HG03039 (cell line): Measurements from ENCODE around the gene SEC63.
"Not testable (repeated sequence)": the region's sequence is repeated elsewhere in the genome, so short reads cannot be mapped to it uniquely, and the experiment has no call there.

Experiments used
- ATAC-seq: cut with Tn5 transposase; IDR thresholded peaks from one replicate; pipeline ENCODE4 v1.9.1; 2021; ENCODE audit warnings: mild to moderate bottlenecking, moderate library complexity; ENCODE audit not compliant: unreplicated experiment

SEC63 gene

DNA sequence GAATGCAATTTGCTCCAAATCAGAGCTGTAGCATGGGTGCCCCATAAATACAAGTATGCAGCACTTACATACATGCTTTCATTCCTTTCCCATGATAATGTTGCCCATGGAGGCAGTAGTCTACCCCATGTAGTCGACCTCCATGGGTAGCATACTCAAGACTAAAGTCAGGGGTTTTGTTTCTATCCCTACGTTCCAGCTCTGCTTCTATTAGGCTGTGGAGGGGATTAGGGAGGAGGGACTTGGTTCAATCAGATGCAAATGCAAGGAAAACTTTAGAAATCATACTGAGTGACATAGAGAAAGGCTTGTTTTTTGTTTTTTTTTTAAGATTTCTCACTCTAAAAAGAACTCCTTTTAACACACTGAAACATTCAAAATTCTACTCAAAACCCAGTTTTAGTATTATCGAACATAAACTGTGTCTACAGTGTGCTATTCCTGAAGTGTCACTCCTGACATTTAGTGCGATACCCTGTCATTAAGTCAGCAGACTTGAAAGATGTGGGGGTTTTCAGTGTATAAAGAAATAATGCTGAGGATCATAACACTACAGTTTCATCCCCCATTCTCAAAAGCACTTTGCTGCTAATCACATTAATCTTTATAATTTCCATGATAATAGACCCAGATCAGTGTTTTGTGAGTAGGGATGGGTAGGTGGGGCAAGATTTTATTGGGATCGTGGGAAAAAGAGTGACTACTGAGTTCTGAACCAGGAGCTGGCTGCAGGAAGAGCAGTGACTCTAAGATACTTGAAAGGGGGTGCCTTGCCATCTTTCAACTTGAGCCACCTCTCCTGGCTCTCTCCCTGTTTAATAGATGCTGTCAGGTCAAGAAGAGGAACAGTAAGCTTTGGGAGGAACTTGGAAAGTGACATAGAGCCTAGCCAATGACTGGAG, 93.5 kb downstream of the SEC63 start:
- no peak for ATAC-seq

DNA sequence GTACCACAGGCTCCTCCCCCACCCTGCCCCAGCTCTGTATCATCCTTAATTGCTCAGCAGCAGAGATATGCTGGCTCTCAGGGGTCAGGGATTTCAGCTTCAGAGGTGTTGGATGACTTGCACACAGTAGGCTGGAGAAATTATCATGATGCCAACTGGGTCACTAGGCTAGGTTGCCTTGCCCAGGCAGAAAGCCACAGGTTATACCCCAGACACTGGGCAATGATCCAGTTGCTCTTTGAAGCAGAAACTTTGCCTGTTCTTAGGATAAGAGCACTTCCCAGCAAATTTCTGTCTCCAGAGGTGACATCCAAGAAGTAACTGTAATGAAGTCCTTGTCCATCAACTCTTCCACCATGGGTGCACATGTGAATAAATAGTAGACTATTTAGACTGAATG, 95.6 kb downstream of the SEC63 start:
- ATAC-seq, result no peak

DNA sequence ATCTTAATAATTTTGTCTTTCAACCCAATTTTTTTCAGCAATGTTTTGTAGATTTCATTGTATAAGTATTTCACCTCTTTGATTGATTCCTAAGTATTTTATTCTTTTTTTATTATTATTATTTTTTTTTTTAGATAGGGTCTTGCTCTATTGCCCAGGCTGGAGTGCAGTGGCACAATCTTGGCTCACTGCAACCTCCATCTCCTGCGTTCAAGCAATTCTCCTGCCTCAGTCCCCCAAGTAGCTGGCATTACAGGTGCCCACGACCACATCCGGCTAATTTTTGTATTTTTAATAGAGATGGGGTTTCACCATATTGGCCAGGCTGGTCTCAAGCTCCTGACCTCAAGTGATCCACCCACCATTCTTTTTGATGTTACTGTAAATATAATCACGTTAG, 97.0 kb downstream of the SEC63 start:
- ATAC-seq, result not testable (repeated sequence)

DNA sequence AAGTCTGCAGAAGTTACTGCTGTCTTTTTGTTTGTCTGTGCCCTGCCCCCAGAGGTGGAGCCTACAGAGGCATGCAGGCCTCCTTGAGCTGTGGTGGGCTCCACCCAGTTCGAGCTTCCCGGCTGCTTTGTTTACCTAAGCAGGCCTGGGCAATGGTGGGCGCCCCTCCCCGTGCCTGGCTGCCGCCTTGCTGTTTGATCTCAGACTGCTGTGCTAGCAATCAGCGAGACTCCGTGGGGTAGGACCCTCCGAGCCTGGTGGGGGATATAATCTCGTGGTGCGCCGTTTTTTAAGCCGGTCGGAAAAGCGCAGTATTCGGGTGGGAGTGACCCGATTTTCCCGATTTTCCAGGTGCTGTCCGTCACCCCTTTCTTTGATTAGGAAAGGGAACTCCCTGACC, 97.9 kb downstream of the SEC63 start:
- ATAC-seq, result not testable (repeated sequence)

DNA sequence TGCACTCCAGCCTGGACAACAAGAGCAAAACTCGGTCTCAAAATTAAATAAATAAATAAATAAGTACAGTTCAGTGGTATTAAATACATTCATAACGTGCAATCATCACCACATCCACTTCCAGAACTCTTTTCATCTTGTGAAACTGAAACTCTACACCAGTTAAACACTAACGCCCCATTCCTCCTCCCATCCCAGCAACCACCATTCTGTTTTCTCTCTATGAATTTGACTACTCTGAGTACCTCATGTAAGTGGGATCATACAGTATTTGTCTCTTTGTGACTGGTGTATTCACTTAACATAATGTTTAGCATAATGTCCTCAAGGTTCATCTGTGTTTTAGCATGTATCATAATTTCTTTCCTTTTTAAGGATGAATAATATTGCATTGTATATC, 104.8 kb downstream of the SEC63 start:
- no peak for ATAC-seq

DNA sequence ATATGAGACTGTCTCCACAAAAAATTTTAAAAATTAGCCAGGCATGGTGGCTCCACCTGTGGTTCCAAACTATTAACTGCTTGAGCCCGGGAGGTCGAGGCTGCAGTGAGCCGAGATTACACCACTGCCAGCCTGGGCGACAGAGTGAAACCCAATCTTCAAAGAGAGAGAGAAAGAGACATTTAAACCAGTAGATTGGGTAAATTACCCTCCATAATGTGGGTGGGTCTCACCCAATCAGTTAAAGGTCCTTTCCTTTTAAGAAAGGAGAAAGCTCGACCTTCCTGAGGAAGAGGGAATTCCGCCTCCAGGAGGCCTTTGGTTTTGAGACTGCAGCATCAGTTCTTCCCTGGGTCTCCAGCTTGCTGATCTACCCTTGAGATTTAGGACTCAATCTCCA, 108.7 kb downstream of the SEC63 start:
- no peak for ATAC-seq

DNA sequence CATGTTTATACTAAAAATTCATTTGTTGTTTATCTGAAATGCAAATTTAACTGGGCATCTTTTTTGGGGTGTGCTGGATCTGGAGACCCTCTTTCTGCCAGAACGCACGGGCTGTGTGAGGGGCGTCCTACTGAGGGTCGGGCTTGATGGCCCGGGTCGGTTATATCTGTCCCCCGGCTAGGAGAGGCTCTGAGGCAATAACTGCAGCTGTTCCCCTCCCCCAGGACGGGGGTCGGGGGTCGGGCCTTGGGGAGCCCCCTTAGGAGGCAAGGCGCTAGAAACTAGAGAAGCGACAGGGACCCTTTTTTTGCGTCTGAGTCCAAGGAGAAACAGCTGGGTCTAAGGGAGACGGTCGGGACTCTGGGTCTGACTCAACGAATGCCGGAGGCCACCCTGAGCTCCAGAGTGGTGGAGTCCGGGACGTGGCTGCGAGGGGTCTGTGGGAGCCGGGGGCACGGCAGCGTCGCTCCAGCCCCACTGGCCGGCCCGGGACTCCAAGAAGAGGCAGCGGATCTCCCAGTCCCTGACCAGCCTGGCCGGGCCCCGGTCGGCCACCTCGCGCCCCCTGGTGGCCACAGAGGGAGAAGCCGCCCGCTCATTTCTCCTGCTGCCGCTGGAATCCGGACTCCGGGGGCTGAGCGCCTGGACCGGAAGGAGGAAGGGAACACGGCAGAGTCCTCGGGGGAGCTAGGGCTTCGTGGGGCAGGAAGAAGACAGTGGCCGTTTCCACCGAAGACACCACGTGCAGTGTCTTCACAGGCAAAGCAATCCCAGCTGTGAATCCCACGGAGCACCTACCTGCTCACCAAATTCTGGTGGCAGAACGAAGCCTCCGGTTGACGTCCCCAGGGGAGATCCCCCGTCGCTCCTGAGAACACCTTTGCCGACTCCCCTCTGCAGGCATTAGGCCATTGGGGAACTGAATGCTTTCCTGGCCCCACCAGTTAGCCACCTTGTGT, 109.9 kb downstream of the SEC63 start:
- ATAC-seq, result peak; percentile 61

DNA sequence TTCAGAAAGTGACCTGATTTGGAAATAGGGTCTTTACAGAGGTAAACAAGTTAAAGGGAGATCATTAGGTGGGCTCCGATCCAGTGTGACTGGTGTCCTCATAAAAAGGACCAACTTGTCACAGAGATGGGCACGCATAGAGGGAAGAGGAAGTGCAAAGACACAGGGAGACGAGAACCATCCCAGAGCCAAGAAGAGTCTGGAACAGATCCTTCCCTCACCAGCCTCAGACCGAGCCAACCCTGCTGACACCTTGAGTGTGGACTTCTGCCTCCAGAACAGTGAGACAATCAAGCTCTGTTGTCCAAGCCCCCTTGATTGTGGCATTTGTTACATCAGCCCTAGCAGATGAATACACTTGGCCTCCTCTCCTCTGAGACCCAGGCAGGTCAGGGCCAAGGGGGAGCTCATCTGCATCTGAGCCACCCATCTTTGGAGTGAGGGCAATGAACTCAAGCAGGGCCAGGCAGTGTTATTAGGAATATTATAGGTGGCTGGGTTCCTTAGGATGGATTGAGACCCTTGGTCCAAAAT, 111.7 kb downstream of the SEC63 start:
- no peak for ATAC-seq

DNA sequence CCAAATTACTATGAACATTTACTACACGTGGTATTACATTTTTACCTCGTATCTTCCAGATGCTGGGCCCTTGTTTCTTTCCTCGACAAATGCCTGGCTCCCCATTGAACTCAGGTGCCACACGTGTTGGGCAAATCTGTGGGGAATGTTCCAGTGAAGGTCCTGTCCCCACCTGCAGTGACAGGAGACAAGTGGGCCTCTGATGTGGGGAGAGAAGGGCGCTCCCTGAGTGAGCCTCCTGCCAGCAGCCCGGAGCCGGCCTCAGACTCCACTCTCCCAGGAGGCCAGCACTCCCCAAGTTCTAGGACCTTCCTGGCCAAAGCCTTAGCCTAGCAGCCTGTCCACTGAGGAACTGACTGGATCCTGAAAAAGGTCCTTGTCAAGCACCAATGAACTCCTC, 112.2 kb downstream of the SEC63 start:
- ATAC-seq, result no peak

DNA sequence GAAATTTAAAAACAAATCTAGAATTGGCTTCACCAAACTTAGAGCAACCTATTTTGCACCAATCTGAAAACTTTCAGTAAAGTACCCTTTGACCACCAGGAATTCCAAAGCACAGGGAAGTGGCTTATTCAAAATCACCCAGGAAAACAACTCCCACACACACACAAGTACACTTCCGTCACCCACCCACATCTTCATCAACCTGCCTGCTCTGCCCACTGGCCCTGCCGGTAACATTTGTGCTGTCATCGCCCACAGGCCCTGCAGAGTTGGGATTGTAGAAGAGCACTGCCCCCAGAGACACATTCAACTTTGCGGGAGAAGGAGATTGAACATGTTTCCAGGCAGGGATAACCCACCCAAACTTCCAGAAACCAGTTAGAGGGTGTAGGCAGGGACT, 114.6 kb downstream of the SEC63 start:
- ATAC-seq, result no peak

DNA sequence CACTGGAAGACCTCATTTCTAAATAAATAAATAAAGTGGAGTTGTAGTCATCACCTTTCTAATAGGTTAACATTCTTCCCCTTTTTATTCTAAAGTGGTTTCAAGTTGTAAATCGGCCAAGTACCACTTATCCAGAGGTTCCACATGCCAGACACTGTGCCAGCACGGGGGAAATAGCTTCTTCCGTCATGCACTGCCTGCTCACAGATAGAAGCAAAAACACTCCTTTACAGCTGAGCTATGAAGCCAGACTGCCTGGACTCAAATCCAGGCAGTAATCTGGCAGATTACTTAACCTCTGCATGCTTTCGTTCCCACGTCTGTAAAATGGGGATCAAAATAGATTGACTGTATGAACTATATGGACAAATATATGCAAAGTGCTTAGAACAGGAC, 116.7 kb downstream of the SEC63 start:
- no peak for ATAC-seq

DNA sequence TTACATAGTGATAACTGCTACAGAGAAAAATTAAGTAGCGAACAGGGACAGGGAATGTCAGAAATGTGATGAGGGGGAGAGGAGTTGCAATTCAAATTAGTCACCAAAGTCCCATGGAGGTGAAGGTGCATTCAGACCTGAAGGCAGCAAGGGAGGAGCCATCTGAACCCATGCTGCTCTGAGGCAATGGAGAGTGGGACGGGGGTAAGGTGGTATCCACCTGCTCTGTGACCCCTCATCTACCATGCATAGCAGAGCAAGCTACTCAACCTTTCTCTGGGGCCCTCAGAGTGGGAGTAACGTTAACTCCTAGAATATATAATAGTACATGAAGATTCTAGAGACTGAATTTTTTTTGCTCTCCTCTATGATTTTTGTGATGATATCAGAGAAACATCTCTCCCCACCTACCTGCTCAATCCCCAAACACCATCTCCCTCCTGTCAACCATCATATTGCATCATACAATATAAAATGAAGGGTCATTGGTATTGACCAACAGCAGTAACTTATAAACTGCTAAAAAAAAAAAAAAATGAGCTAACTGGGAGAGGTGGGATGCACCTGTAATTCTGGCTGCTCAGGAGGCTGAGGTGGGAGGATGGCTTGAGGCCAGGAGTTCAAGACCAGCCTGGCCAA, 117.3 kb downstream of the SEC63 start:
- ATAC-seq, result no peak

DNA sequence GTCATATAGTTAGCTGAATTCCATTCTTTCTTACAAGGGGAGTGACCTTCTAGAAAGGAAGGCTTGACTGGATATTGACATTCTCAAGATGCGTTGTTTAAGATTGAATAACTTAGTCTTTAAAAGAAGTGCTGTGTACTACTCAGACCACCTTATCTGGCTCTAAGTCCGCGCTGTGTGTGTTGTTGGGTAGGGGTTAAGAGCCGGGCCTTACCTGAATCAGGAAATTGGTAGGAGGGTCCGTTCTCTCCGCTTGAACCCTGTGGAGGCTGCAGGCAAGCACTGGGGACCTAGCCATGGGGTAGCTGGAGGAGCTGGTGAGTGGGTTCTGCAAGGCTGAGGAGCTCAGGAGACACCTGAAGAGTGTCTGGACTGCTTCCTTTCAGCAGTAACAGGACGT, 124.9 kb downstream of the SEC63 start:
- no peak for ATAC-seq

DNA sequence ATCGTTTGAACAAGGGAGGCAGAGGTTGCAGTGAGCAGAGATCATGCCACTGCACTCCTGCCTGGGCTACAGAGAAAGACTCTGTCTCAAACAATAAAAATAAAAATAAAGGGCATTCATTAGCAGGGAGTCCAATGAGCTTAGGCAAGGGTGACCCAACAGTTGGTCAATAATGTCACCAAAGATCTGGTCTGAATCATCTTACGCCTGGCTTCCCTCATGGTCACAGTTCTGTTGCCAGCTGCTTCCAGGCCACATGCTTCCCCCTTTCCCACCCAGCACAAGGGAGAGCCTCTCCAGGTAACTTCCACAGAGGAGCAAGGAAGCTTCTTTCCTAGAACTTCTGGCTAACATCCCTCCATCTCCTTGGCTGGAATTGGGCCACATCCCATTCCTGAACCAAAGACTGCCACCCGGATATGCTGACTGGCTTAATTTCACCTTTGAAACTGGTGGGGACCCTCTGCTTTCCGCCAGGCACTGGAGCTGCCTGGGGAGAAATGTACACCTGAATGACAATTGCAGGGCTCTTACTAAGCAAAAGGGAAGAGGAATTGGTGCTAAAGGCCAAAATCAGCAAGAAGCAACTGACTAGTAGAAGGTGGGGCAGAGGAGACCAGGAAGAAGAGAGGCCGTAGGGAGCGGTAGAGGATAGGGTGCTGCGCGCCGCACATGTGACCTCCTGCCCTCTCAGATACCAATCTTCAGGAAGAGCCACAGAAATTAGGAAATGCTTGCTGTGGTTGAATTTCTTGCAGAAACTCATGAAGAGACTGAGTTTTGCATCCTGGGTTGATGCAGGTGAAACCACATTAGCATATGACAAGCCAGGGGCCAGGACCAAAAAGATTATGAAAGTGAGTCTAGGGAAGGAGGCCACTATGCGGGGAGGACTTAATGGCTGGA, 125.6 kb downstream of the SEC63 start:
- ATAC-seq, result no peak

DNA sequence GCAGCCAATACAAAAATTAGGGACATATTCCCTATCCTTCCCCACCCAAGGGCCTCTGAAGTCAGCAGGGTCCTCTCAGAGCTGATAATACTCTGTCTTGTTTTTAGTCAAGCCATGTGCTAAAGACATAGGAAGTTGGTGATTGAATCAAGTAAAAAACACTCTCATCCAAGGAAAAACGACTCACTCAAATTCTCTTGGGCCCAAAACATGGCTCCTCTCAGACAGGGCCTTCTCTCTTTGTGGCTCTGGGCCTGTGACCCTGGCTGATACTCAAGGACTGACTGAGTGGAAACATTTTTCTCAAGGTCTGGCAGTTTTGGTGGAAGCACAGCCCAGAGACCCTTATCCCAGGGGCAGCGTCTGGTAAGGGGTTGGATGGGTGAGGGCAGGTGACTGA, 127.9 kb downstream of the SEC63 start:
- ATAC-seq, result no peak

DNA sequence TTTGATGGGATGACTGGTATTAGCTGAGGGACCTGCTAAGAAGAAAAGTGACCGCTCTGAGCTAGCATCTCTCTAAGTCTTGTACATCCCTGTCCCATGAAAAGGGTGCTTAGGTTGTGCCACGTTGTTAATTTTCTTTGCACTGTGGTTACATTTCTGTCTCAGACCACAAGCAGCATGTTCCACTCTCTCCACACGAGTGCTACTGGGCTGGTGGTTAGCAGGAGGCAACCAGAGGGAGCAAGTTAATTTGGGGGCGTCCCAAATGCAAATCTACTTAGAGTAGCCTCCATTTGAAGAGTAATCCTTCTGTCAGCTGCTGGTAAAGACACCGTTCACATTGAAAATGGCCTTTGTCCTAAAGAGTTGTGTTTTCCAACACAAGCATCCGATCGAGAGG, 130.5 kb downstream of the SEC63 start:
- ATAC-seq, result no peak

DNA sequence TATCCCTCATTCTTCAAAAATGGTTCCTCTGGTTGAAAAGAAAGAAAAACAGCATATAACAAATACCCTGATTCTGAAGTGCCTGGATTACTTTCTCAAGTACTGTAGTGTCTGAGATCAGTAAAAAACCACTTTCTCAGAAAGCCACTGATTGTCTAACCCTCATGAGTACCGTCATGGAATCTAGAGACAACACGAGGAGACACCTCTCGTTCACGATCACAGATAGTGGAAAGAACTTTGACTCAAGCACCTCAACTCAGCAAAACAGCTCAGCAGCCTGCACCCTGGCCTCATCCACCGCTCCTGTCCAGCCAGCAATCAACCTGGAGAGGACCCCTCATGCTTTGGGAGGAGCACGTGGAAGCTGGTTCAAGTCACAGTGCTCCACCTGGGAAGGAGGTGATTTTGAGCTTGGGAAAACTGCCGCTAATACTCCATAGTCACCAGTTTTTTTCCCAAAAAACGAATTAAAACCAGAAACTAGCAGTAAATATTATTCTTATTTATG, 134.9 kb downstream of the SEC63 start:
- no peak for ATAC-seq

DNA sequence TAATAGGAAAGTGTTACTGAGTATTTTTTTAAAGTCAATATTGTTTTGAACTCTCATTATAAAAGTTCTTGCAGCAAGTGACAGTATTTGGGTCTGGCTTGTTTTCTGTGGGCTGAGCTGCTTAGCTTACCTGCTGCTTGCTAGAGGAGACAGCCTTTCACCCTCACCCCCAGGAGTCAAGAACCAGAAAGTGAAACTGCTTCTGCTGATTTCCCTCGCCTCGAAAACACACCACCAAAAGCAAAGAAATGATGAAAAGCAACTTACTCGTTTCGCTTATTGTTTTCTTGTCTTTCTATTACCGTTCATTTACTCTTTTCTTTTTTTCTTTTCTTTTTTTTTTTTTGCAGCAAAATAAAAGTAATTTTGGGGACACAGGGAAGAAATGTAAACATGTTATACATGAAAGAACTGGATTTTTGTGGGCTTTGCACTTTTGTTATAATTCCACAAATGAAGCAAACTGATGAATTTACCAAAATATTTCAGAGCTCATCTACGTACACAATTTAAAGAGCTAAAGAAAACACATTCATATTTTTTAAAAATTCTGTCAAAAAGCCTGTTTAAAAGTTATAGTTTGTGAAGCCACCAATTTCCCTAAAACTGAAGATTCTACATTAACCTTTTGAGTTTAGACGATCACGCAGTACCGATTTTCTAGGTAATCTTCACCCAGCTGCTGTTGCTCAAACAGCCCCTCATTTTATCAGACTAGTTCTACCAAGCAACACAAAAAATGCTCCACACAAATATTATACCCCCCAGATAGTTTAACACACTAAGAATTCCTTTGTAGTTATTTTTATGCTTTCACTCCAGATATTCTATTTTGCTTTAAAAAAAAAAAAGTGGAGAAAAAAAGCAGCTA, 135.6 kb downstream of the SEC63 start:
- ATAC-seq, result peak; percentile 56

DNA sequence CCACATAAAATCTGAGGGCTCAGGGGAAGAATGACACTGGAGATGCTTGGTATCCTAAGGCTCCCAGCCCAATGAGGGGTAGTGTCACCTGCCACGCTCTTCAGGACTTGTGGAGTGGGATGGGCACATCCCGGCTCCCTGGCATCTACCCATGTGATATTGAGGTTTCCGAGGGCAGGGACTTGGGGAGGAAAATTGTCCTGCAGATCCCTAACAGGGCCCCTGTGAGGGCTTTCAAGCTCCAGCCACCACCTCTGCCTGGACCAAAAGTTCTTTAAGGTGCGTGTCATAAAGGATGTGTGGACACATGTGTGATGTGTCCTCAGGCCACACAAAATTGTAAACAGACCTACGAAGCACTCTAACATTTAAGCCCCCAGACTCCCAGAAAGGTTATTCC, 136.4 kb downstream of the SEC63 start:
- ATAC-seq, result no peak
